COLO668 (cell line): ENCODE measurements around the gene VRK1.

Experiments used
- DNase-seq: peaks from one replicate; lab custom pipeline; 2025; ENCODE audit not compliant: unreplicated experiment; lab: John Stamatoyannopoulos, UW

Gene VRK1

DNA sequence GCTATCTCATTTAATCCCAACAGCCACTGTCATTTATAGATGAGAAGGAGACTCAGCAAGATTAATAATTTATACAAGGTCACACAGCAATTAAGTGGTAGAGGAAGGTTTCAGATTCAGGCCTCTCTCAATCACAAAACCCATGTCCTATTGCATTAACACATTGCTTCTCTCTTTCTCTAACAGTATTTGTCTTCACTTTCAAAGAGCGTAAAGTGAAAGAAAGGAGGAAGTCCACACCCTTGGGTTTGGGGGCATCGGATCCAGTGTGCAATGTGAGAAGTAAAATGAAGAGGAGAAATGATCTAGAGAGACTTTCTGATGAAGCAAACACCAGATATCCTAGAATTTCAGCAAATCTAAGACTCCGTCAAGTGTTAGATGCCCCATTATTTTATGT is 7.0 kb upstream of the VRK1 start:
- no peak for DNase-seq

DNA sequence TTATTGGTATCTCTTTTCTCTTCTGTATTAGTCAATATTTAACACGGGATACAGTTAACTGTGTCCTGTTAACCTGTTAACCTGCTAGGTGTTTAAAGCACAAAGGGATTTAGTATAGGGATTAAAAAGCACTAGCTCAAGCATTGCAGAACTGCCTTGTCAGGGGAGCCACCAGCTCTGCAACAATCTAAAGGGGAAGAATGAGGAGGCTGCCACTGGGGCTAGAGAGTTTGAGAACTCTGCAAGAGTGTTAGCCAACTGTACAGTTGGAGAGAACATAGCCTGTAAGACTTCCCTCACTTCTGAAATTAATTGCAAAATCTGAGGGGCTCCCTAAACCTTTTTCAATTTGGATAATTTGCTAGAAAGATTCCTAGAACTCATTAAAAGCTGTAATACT is 6.5 kb upstream of the VRK1 start:
- no peak for DNase-seq

DNA sequence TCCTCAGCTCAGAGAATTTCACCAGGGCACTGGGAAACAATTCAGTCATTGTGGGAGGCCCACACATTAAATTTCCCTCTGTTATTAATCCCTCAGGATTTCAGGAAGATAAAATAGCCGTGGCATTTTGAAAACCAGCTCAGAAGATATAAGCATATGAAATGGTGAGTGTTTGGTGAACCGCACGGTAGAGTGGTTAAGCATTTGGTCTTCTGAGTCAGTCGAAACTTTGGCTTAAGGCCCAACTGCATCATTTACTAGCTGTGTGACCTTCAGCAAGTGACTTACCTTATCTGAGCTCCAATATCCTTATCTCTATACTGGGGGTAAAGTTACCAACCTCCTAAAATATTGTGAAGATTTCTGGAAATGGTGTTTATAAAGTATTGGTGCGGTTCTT is 5.2 kb upstream of the VRK1 start:
- no peak for DNase-seq

- no peak for DNase-seq
Measured at GRCh38 chr14:96792591-96792990, 4.6 kb upstream of the VRK1 start.

GRCh38 chr14:96793547-96793946 is 3.6 kb upstream of the VRK1 start:
- no peak for DNase-seq

GRCh38 chr14:96795109-96795828 is 1.9 kb upstream of the VRK1 start:
- no peak for DNase-seq

DNA sequence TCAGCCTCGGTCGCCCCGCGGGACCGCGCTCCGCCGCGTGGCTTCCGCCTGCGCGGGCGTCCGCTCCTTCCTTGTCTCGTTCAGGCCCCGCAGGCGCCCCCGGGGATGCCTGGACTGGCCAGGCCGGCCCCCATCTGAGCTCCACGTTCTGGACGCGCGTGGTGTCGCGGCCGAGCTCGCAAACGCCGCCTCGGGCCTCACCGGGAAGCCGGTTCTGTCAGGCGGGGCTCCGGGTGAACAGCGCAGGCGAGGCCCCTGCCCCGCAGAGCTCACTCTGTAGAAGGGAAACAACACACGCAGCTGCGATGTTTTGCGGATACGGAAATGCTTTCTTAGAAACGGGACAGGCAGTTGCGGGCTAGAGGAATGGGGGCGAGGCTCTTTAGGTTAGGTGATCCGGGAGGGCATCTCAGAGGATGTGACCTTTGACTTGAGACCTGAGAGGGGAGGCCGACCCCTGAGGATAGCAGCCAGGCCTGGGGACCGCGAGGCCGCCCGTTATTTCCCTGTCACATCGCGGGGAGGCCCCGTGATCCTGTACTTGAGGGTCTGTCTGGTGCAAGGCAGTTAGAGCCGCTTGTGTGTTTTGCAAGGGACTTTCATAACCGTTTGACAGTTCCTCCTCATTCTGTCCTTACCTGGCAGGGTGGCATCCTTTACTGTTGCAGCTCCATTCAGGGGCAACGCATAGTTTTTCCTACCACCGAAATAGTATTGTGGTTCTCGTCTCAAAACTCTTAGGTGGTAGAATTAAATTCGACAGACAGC is 584 bp downstream of the VRK1 start:
- peak; percentile 72 for DNase-seq

GRCh38 chr14:96798956-96799355 is 1.8 kb downstream of the VRK1 start:
- no peak for DNase-seq

- DNase-seq: no peak
Measured at GRCh38 chr14:96799489-96800054, 2.4 kb downstream of the VRK1 start.

DNA sequence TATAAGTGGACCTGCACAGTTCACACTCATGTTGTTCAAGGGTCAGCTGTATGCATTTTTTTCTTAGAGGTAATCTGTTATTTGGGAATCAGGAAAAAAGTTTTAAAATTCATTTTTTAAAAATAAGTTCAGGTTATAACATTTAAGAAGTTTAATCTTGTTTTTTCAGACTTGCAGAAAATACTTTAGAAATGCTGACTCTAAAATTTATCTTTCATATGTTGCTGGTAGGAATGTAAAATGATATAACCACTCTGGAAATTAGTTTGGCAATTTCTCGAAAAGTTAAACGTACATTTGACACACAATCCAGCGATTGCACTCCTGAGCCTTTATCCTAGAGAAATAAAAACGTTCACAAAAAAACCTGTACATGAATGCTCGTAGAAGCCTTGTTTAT is 4.7 kb downstream of the VRK1 start:
- no peak for DNase-seq

DNA sequence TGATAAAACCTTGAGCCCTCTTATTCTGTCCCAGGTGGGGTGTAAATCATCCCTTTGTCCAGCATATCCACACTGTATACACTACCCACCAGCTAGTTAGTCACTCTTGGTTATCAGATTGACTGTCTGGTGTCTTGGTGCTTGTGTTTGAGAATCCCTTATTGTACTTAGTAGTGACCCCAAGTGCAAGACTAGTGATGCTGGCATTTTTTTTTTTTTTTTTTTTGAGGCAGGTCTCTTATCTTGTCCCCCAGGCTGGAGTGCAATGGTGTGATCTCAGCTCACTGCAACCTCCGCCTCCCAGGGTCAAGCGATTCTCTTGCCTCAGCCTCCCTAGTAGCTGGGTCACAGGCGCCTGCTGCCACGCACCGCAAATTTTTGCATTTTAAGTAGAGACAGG is 5.8 kb downstream of the VRK1 start:
- DNase-seq: no peak

GRCh38 chr14:96803958-96804357 is 6.8 kb downstream of the VRK1 start:
- no peak for DNase-seq

- no peak for DNase-seq
Measured at GRCh38 chr14:96804895-96805294, 7.7 kb downstream of the VRK1 start.

DNA sequence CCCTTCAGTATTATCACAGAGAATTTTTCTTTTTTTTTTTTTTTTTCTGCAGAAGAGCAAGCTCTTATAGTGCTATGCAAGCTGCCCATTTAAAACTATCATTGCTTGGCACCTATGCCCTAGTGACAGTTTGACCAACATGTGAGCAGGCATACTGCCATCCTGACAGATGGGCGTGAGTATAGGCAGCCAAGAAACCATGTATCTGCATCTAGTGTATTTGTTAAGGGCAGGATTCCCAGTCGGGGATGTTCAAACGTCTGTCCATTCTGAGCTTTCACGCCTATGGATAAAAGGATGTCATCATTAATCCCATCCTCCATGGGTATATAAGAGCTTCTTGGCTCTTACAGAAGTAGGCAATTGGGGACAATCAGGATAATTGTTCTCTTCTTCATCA is 8.8 kb downstream of the VRK1 start:
- no peak for DNase-seq

GRCh38 chr14:96806836-96807235 is 9.7 kb downstream of the VRK1 start:
- no peak for DNase-seq

GRCh38 chr14:96808619-96809406 is 11.6 kb downstream of the VRK1 start:
- DNase-seq: no peak

DNA sequence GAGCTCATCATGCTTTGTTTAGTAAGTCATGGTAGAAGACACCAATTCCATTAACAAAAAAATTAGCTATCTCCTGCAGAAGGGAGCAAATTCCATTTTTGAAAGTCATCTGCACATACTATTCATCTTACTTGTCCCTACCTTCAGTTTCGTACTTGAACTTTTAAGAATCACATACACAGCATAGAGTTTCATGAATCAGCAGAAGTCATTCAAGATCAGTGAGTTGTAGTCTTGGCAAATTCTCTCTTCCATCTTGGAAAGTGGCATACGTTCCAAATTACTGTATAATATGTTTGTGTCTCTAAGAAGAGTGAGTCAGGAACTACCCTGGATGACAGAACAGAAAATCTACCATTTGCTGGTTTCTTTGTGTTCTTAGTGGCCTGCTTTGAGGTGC is 14.1 kb downstream of the VRK1 start:
- DNase-seq: no peak

DNA sequence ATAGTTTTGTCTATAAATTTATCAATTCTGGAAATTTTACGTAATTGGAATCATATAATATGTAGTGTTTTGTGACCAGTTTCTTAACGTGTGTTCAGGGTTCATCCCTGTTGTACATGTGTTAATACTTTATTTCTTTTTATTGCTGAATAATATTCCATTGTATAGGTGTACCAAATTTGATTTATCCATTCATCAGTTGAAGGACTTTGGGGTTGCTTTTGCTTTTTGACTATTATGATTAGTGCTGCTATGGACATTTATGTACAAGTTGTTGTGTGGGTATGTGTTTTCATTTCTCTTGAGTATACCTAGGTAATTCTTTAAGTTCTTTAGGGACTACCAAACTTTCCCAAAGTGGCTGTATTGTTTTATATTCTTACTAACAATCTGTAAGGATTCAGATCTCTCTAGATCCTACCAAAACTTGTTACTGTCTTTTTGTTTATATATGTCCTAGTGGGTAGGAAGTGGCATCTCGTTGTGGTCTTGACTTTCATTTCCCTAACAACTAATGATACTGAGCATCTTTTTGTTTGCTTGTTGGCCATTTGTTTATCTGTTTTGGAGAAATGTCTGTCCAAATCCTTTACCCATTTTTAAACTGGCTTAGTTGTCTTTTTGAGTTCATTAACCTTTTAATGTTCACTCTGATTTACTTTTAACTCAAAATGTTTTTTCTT is 14.9 kb downstream of the VRK1 start:
- no peak for DNase-seq

GRCh38 chr14:96816281-96816680 is 19.1 kb downstream of the VRK1 start:
- DNase-seq: no peak

DNA sequence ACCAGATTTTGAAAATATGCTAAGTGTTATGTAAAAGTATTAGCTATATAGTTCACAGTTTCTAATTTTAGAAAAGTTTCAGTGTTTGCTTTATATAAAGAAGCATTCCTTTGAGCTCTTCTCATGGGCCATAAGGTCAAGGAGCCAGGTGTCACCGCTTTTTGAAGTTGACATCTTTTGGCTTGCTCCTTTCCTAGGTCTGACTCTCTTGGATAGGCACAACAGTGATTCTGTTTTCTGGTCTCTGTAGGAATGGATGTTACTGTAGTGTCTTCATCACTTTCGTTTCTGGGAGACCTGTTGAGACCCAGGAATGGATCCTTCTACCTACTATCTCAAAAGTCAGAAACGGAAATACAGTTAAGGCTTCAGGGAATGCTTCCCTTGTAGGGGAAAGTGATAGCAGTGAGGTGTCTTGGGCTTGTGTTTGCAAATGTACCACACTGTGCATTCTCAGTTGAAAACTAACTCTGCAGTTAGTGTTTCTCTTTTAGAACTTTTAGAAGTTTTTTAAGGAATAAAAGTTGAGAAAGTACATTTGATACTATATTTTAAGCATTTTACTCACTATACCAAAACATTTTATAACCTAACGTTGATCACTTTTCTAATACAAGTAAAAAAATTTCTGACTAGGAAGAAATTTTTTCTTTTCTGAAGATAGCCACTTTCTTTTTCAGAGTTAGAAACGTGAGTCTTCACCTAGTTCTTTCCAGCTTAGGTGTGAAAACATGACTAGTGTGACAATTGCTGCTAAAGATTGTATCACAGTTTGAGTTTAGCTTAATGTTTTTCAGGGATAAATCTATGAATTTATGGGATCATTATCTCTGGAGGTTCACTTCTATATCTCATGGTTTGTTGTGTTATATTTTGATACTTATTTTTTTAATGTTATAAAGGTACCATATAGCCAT is 20.8 kb downstream of the VRK1 start:
- no peak for DNase-seq
